Measurements from ENCODE around the gene STAT3.

Gene STAT3

DNA sequence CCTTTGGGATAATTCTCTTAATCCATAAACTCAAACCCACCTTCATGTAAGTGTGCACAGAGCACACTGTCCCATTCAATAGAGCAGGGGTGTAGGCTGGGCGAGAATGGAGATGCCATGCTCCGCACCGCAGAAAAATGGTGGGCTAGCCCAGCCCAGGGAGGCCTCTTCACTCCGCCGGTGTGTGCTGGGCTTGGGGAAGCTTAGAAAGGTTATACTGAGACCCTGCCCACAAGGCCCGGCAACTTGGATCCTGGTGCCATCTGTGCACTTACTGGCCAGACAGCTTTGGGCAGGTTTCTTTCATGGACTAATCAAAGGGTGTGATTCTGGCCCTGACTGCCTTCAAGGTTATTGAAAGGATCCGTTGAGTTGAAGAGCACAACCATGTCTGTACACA lies 103.7 kb downstream of the STAT3 start:
- no peak for ATAC-seq
- TF ChIP-seq, protein P1, sequence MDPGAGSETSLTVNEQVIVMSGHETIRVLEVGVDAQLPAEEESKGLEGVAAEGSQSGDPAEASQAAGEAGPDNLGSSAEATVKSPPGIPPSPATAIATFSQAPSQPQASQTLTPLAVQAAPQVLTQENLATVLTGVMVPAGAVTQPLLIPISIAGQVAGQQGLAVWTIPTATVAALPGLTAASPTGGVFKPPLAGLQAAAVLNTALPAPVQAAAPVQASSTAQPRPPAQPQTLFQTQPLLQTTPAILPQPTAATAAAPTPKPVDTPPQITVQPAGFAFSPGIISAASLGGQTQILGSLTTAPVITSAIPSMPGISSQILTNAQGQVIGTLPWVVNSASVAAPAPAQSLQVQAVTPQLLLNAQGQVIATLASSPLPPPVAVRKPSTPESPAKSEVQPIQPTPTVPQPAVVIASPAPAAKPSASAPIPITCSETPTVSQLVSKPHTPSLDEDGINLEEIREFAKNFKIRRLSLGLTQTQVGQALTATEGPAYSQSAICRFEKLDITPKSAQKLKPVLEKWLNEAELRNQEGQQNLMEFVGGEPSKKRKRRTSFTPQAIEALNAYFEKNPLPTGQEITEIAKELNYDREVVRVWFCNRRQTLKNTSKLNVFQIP (CRISPR knock-in tag; IDR thresholded peaks at IDR 0.05; ENCODE audit: borderline replicate concordance, low read depth), result no peak
- TF ChIP-seq ZFP3 (CRISPR knock-in tag; IDR thresholded peaks at IDR 0.05) (no peak), CSDC2 (CRISPR knock-in tag; IDR thresholded peaks at IDR 0.05) (no peak), CREB5 (CRISPR knock-in tag; IDR thresholded peaks at IDR 0.05; ENCODE audit: low read depth) (no peak), BACH2 (CRISPR knock-in tag; IDR thresholded peaks at IDR 0.05; ENCODE audit: borderline replicate concordance) (no peak), PPARA (CRISPR knock-in tag; IDR thresholded peaks at IDR 0.05; ENCODE audit: borderline replicate concordance) (no peak), TSHZ2 (CRISPR knock-in tag; IDR thresholded peaks at IDR 0.05) (no peak), RARB (CRISPR knock-in tag; IDR thresholded peaks at IDR 0.05) (no peak), TCF4 (CRISPR knock-in tag; IDR thresholded peaks at IDR 0.05; ENCODE audit: borderline replicate concordance) (no peak), ZFP30 (CRISPR knock-in tag; IDR thresholded peaks at IDR 0.05) (no peak), ESRRG (CRISPR knock-in tag; IDR thresholded peaks at IDR 0.05) (no peak), ZNF8 (CRISPR knock-in tag; IDR thresholded peaks at IDR 0.05) (no peak), OSR1 (CRISPR knock-in tag; IDR thresholded peaks at IDR 0.05) (no peak), ZNF565 (CRISPR knock-in tag; conservative IDR thresholded peaks at IDR 0.05; ENCODE audit: low read depth) (no peak), TOX (CRISPR knock-in tag; IDR thresholded peaks at IDR 0.05; ENCODE audit: borderline replicate concordance) (no peak), GLIS3 (CRISPR knock-in tag; IDR thresholded peaks at IDR 0.05) (no peak), ZC3H10 (CRISPR knock-in tag; IDR thresholded peaks at IDR 0.05) (no peak), SNAI2 (CRISPR knock-in tag; IDR thresholded peaks at IDR 0.05) (no peak), ZNF70 (CRISPR knock-in tag; IDR thresholded peaks at IDR 0.05) (no peak)
- TF ChIP-seq, protein P2, sequence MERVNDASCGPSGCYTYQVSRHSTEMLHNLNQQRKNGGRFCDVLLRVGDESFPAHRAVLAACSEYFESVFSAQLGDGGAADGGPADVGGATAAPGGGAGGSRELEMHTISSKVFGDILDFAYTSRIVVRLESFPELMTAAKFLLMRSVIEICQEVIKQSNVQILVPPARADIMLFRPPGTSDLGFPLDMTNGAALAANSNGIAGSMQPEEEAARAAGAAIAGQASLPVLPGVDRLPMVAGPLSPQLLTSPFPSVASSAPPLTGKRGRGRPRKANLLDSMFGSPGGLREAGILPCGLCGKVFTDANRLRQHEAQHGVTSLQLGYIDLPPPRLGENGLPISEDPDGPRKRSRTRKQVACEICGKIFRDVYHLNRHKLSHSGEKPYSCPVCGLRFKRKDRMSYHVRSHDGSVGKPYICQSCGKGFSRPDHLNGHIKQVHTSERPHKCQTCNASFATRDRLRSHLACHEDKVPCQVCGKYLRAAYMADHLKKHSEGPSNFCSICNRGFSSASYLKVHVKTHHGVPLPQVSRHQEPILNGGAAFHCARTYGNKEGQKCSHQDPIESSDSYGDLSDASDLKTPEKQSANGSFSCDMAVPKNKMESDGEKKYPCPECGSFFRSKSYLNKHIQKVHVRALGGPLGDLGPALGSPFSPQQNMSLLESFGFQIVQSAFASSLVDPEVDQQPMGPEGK (CRISPR knock-in tag; IDR thresholded peaks at IDR 0.05; ENCODE audit: borderline replicate concordance), result no peak

GRCh38 chr17:42284024-42284369 lies 104.2 kb downstream of the STAT3 start:
- TF ChIP-seq ZNF8 (CRISPR knock-in tag; IDR thresholded peaks at IDR 0.05) (no peak), CSDC2 (CRISPR knock-in tag; IDR thresholded peaks at IDR 0.05) (no peak), TOX (CRISPR knock-in tag; IDR thresholded peaks at IDR 0.05; ENCODE audit: borderline replicate concordance) (no peak), ZFP3 (CRISPR knock-in tag; IDR thresholded peaks at IDR 0.05) (no peak), TCF4 (CRISPR knock-in tag; IDR thresholded peaks at IDR 0.05; ENCODE audit: borderline replicate concordance) (no peak), ZNF70 (CRISPR knock-in tag; IDR thresholded peaks at IDR 0.05) (no peak), ARNTL (CRISPR knock-in tag; IDR thresholded peaks at IDR 0.05; ENCODE audit: borderline replicate concordance, low read depth) (no peak), ZFP30 (CRISPR knock-in tag; IDR thresholded peaks at IDR 0.05) (no peak), ZC3H10 (CRISPR knock-in tag; IDR thresholded peaks at IDR 0.05) (no peak), GLIS3 (CRISPR knock-in tag; IDR thresholded peaks at IDR 0.05) (no peak), RARB (CRISPR knock-in tag; IDR thresholded peaks at IDR 0.05) (no peak)
- TF ChIP-seq, protein P1 (CRISPR knock-in tag; IDR thresholded peaks at IDR 0.05; ENCODE audit: borderline replicate concordance, low read depth), result no peak
- no peak for ATAC-seq

All from SK-N-SH treated with all-trans-retinoic acid at 6 μM for 48 hours (cell line).